HG03196 (cell line): ENCODE results near the gene EPB41.
"Not testable (repeated sequence)": the region's sequence is repeated elsewhere in the genome, so short reads cannot be mapped to it uniquely, and the experiment has no call there.

ENCODE experiments used
- ATAC-seq: cut with Tn5 transposase; IDR thresholded peaks from one replicate; pipeline ENCODE4 v1.9.1; 2021; ENCODE audit not compliant: unreplicated experiment

EPB41 gene

GRCh38 chr1:29043274-29043965 is 129.1 kb downstream of the EPB41 start:
- ATAC-seq: no peak

GRCh38 chr1:29044010-29044409 is 129.6 kb downstream of the EPB41 start:
- no peak for ATAC-seq

- ATAC-seq: not testable (repeated sequence)
Observed at GRCh38 chr1:29045663-29046062, 131.3 kb downstream of the EPB41 start.

- no peak for ATAC-seq
Observed at GRCh38 chr1:29047142-29047541, 132.8 kb downstream of the EPB41 start.

GRCh38 chr1:29050166-29050565 is 135.8 kb downstream of the EPB41 start:
- no peak for ATAC-seq

- no peak for ATAC-seq
Observed at GRCh38 chr1:29052100-29052499, 137.7 kb downstream of the EPB41 start.

- ATAC-seq: no peak
Observed at GRCh38 chr1:29052941-29053340, 138.6 kb downstream of the EPB41 start.

- no peak for ATAC-seq
Observed at GRCh38 chr1:29055160-29055559, 140.8 kb downstream of the EPB41 start.

GRCh38 chr1:29056256-29056655 is 141.9 kb downstream of the EPB41 start:
- ATAC-seq: no peak

- no peak for ATAC-seq
Observed at GRCh38 chr1:29057700-29058099, 143.3 kb downstream of the EPB41 start.

- ATAC-seq: no peak
Observed at GRCh38 chr1:29062157-29062942, 148.0 kb downstream of the EPB41 start.

GRCh38 chr1:29064064-29064463 is 149.7 kb downstream of the EPB41 start:
- no peak for ATAC-seq

- ATAC-seq: no peak
Observed at GRCh38 chr1:29077155-29077554, 162.8 kb downstream of the EPB41 start.

GRCh38 chr1:29079916-29080629 is 165.7 kb downstream of the EPB41 start:
- ATAC-seq: not testable (repeated sequence)

- no peak for ATAC-seq
Observed at GRCh38 chr1:29081201-29081600, 166.8 kb downstream of the EPB41 start.

GRCh38 chr1:29082519-29082918 is 168.2 kb downstream of the EPB41 start:
- no peak for ATAC-seq

GRCh38 chr1:29083317-29084195 is 169.2 kb downstream of the EPB41 start:
- ATAC-seq: no peak

GRCh38 chr1:29084196-29084521 is 169.8 kb downstream of the EPB41 start:
- no peak for ATAC-seq

- no peak for ATAC-seq
Observed at GRCh38 chr1:29090937-29091618, 176.7 kb downstream of the EPB41 start.

GRCh38 chr1:29092704-29093103 is 178.3 kb downstream of the EPB41 start:
- not testable (repeated sequence) for ATAC-seq
